ENCODE measurements around the gene NMBR.
"Not testable (repeated sequence)": the region's sequence is repeated elsewhere in the genome, so short reads cannot be mapped to it uniquely, and the experiment has no call there.

Gene NMBR

DNA sequence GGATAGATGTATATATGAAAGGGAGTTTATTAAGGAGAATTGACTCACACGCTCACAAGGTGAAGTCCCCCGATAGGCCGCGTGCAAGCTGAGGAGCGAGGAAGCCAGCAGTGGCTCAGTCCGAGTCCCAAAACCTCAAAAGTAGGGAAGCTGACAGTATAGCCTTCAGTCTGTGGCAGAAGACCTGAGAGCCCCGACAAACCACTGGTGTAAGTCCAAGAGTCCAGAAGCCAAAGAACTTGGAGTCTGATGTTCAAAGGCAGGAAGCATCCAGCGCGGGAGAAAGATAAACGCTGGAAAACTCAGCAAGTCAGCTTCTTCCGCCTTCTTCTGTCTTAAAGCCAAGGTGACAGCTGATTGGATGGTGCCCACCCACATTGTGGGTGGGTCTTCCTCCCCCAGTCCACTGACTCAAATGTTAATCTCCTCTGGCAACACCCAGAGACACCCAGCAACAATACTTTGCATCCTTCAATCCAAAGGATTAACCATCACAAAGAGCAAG is 116.8 kb downstream of the NMBR start:
- Histone ChIP-seq H3K27ac (peak overlapping the region; percentile 28), H3K36me3 (replicated peaks) (no peaks in the 10 kb centered on the region), H3K27me3 (replicated peaks) (no peaks in the 10 kb centered on the region), H3K4me3 (ENCODE audit: low read depth, low read length) (peak overlapping the region; percentile 44)
- peak; percentile 48 for DNase-seq
- TF ChIP-seq CTCF (IDR thresholded peaks at IDR 0.05; ENCODE audit: low read depth, low read length, missing control alignments), result no peak
- in situ Hi-C loops (cut with HindIII; ENCODE audit: low pct_ligation_motif_present, low sequenced_read_pairs), result no loop called here

GRCh38 chr6:142028527-142028926 is 118.4 kb downstream of the NMBR start:
- no peak overlapping the region for H3K27ac ChIP-seq
- in situ Hi-C loops (cut with HindIII; ENCODE audit: low pct_ligation_motif_present, low sequenced_read_pairs), result no loop called here
- TF ChIP-seq CTCF (IDR thresholded peaks at IDR 0.05; ENCODE audit: low read depth, low read length, missing control alignments), result no peak

GRCh38 chr6:142027804-142028203 is 119.1 kb downstream of the NMBR start:
- H3K36me3 ChIP-seq (replicated peaks); H3K4me3 ChIP-seq (ENCODE audit: low read depth, low read length); DNase-seq; H3K27ac ChIP-seq; H3K27me3 ChIP-seq (replicated peaks); in situ Hi-C loops (cut with HindIII; ENCODE audit: low pct_ligation_motif_present, low sequenced_read_pairs): not testable (repeated sequence)

More at GRCh38 chr6:142028527-142028926, 118.4 kb downstream of the NMBR start:
- Histone ChIP-seq H3K27me3 (replicated peaks) (no peaks in the 10 kb centered on the region), H3K4me3 (ENCODE audit: low read depth, low read length) (no peak overlapping the region), H3K36me3 (replicated peaks) (no peaks in the 10 kb centered on the region)
- no peak for DNase-seq

- no peak overlapping the region for H3K4me3 ChIP-seq (ENCODE audit: low read depth, low read length)
- no peak for DNase-seq
- H3K36me3 ChIP-seq (replicated peaks), result no peaks in the 10 kb centered on the region
- TF ChIP-seq CTCF (IDR thresholded peaks at IDR 0.05; ENCODE audit: low read depth, low read length, missing control alignments), result no peak
- H3K27me3 ChIP-seq (replicated peaks), result no peaks in the 10 kb centered on the region
- H3K27ac ChIP-seq, result no peak overlapping the region
- in situ Hi-C loops (cut with HindIII; ENCODE audit: low pct_ligation_motif_present, low sequenced_read_pairs), result no loop called here
Measured at GRCh38 chr6:142027074-142027473, 119.8 kb downstream of the NMBR start.

GRCh38 chr6:142026471-142026870 is 120.5 kb downstream of the NMBR start:
- Histone ChIP-seq H3K36me3 (replicated peaks) (no peaks in the 10 kb centered on the region), H3K4me3 (ENCODE audit: low read depth, low read length) (no peak overlapping the region), H3K27ac (no peak overlapping the region), H3K27me3 (replicated peaks) (no peaks in the 10 kb centered on the region)
- DNase-seq, result no peak
- in situ Hi-C loops (cut with HindIII; ENCODE audit: low pct_ligation_motif_present, low sequenced_read_pairs), result no loop called here
- no peak for TF ChIP-seq CTCF (IDR thresholded peaks at IDR 0.05; ENCODE audit: low read depth, low read length, missing control alignments)
